GM21786 (cell line): Measurements from ENCODE around the gene MUC21.
"Not testable (repeated sequence)": the region's sequence is repeated elsewhere in the genome, so short reads cannot be mapped to it uniquely, and the experiment has no call there.

Experiments used
- ATAC-seq: cut with Tn5 transposase; IDR thresholded peaks from one replicate; pipeline ENCODE4 v1.9.1; 2021; ENCODE audit not compliant: unreplicated experiment

MUC21 gene

DNA sequence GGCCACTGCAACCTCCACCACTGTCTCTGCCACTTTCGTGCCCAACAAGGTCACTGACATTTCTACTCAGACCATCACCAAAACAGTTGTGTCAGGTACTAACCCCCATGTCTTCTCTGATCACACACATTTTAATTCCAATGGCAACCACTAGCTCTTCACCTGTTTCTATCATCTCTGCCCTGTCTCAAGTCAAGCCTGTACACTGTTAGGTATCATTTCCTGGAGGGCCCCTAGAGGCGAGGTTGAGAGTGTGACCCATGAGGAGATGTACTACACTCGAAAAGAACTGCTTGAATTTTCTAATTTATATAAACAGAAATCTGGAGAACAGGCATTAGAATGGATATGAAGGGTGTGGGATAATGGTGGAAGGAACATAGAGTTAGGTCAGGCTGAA is 17.4 kb upstream of the MUC21 start:
- ATAC-seq, result no peak

- ATAC-seq, result not testable (repeated sequence)
These were observed 14.3 kb upstream of the MUC21 start for GRCh38 chr6:30969171-30969570.

- no peak for ATAC-seq
These were observed 12.6 kb upstream of the MUC21 start for GRCh38 chr6:30970946-30971345.

GRCh38 chr6:30972816-30973215 is 10.7 kb upstream of the MUC21 start:
- no peak for ATAC-seq

- no peak for ATAC-seq
These were observed 8.8 kb upstream of the MUC21 start for GRCh38 chr6:30974490-30975252.

DNA sequence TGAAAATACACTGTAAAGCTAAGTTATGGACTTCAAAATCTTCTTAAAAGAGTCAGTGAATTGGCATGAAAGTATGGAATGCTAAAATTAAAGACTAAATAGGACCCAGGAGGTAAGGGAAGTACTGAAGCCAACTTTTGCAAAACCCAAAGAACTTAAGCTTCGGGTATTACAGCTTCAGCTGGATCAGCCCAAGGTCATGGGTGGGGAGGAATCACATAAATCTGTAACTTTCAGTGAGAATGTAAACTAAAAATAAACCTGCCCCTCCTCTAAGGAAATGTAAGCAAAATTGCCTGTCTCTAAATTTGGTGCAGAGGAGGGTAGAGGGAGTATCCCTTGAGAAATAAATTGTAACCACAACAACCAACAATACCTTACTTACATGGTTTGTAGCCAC is 4.4 kb upstream of the MUC21 start:
- ATAC-seq, result no peak

GRCh38 chr6:30979690-30980089 is 3.8 kb upstream of the MUC21 start:
- no peak for ATAC-seq

- ATAC-seq, result no peak
These were observed 1.4 kb upstream of the MUC21 start for GRCh38 chr6:30981942-30982772.

GRCh38 chr6:30985490-30985889 is 2.0 kb downstream of the MUC21 start:
- ATAC-seq, result no peak

DNA sequence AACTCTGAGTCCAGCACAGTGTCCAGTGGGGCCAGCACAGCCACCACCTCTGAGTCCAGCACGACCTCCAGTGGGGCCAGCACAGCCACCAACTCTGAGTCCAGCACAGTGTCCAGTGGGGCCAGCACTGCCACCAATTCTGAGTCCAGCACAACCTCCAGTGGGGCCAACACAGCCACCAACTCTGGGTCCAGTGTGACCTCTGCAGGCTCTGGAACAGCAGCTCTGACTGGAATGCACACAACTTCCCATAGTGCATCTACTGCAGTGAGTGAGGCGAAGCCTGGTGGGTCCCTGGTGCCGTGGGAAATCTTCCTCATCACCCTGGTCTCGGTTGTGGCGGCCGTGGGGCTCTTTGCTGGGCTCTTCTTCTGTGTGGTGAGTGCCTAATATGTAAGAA is 3.8 kb downstream of the MUC21 start:
- no peak for ATAC-seq

DNA sequence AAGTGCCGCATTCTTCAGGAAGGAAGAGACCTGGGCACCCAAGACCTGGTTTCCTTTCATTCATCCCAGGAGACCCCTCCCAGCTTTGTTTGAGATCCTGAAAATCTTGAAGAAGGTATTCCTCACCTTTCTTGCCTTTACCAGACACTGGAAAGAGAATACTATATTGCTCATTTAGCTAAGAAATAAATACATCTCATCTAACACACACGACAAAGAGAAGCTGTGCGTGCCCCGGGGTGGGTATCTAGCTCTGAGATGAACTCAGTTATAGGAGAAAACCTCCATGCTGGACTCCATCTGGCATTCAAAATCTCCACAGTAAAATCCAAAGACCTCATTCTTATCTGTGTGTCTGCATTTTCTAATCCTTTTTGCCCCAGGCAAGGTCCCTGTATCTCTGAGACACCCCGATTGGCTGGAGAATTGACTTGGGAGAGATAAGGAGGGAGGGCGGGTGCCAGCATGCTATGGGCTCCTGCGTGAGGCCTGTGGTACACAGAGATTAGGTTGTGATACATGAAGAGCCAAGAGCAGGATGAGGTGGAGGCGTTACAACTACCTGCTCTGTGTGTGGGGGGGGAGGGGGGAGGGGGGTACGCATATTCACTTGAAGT is 4.8 kb downstream of the MUC21 start:
- no peak for ATAC-seq

DNA sequence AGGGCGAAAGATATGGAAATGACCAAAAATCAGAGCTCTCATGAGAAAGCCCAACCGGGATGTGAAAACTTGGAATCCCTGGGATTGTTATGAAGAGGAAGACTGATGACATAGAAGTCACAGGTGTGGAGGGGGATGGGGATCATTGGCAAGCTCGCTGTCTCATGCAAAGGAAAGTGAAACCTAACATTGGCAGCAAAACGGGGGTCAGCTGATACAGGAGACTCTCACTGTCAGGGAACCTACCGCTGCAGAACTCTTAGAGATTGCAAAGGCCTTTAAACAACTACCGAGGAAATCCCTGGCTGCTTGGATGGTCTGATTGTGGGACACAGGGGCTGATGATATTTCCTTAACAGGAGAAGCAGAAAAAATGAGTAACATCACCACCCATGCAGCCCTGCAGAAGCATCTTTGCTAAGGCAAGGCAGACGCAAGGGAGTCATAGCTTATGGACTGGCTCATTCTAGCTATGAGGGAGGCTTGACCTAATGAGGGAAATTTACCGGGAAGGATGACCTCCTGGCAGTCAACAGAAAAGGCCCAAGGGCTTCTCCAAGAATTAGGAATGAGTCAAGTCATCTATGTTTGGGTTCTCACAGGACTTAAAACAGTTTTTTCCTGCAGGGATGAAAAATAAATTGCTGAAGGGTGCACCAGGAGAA is 7.0 kb downstream of the MUC21 start:
- ATAC-seq, result no peak

DNA sequence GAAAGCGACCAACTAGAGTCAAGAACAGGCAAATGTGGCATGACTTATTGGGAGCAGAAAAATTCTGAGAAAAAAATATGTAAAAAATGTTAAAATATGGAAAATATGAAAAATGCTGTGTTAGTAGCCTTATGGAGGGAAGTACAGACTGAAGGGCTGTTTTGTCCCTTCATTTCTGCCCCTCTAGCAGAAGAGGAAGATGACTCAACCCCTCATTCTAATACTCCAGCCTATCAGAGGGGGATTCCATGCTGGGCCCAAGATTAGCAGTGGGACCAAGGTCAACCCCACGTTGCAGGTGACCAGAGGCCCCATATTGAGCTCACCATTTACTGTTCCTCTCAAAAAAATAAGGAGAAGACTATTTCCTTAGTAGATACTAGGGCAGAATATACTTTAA is 8.4 kb downstream of the MUC21 start:
- ATAC-seq, result no peak

DNA sequence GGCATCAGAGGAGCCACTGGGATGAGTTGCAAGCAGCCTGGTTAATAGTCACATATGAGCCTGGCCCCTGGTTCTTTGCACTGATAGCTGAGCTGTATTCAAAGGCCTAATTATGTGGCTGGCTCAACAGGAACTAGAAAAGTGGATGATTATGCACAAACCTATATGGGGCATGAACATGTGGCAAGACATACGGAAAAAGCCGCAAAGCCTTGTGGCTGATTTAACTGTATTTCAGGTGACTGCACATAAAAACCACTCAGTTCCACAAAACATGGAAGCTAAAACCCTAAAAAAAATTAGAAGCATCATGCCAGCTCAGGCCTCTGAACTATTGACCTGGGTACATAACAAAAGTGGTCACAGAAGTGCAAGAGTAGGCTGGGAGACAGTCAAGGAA is 13.8 kb downstream of the MUC21 start:
- no peak for ATAC-seq

GRCh38 chr6:30998785-30999184 is 15.3 kb downstream of the MUC21 start:
- ATAC-seq, result no peak

GRCh38 chr6:31000067-31000860 is 16.7 kb downstream of the MUC21 start:
- ATAC-seq, result not testable (repeated sequence)

DNA sequence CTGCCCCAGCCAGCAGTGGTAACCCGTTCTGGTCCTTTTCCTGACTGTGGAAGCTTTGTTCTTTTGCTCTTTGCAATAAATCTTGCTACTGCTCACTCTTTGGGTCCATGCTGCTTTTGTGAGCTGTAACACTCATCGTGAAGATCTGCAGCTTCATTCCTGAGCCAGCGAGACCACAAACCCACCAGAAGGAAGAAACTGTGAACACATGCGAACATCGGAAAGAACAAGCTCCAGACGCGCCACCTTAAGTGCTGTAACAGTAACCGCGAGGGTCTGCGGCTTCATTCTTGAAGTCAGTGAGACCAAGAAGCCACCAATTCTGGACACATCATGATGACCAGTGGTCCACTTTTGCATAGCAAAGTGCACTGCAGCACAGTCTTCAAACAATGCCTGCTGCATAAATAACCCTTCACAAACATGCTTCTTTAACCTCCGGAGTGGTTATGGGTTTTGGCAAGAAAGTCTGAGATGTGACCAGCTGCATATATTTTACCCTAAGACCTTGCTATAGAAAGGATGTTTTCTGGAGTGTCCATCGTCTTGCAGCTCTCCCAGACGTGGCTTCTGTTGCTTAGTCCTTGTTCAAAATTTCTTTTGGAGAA is 17.9 kb downstream of the MUC21 start:
- ATAC-seq, result no peak

DNA sequence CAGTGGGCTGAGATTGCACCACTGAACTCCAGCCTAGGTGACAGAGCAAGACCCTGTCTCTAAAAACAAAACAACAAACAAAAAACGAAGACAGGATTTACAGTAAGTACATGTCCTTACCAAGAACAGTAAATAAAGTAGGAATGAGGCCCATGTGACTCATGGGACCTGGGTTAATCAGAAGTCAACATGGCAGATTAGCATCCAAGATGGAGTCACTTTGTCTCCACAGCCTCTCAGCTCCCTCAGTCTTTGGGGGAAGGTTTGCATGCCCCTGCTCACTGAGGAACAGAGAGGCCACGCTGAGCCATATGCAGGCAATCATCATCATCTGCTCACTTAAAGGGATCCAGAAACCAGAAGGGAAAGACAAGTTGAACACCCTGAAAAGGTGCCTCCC is 19.0 kb downstream of the MUC21 start:
- no peak for ATAC-seq

GRCh38 chr6:31004794-31005193 is 21.3 kb downstream of the MUC21 start:
- ATAC-seq, result no peak
